GM12878 (cell line): ENCODE measurements around the gene OR10R2. TPM values are rescaled to one million over a fixed set of nuclear protein-coding genes. Genes with fewer than 3 reads are reported as not detected.

Source experiments
- BHLHE40 ChIP-seq, 2 experiments: fragments of 450-650 bp in 1 of 2; IDR thresholded peaks; 2 replicates each; pipeline ENCODE4 v1.6.1; 2011 to 2017; ENCODE audit warnings: low read depth in 2 of 2, borderline replicate concordance in 1 of 2, improper control_type of control experiment in 1 of 2, low read length in 1 of 2, mild to moderate bottlenecking in 1 of 2
- GATAD2B ChIP-seq: fragments of 450-650 bp; conservative IDR thresholded peaks from 2 replicates; pipeline ENCODE4 v1.6.1; 2017; ENCODE audit warnings: low read depth, mild to moderate bottlenecking, moderate library complexity
- NFXL1 ChIP-seq: fragments of 450-650 bp; IDR thresholded peaks from 2 replicates; pipeline ENCODE4 v1.6.1; 2017; ENCODE audit warnings: antibody characterized with exemption, mild to moderate bottlenecking, borderline replicate concordance
- PML ChIP-seq: IDR thresholded peaks from 2 replicates; pipeline ENCODE4 v1.6.1; 2012; ENCODE audit warnings: low read length, inconsistent platforms
- TBL1XR1 ChIP-seq: IDR thresholded peaks from 2 replicates; pipeline ENCODE4 v1.6.1; 2012; ENCODE audit warnings: low read depth, low read length, improper control_type of control experiment
- polyA plus RNA-seq, 11 experiments: library from polyadenylated mRNA; depleted of rRNA in 4 of 11; unstranded in 6 of 11; stranded (reverse) in 5 of 11; fragments of >200 nt; fragmentation: Nextera tagmentation in 4 of 11; fragmentation: Illumina TruSeq in 1 of 11; extraction: Ambion mirVana in 4 of 11; extraction: Trizol in 1 of 11; gene quantifications; 1 replicate in 1 of 11; 2 replicates in 10 of 11; pipeline versions ENCODE4 v1.2.1 to v1.2.3, GENCODE V29; 2011 to 2016; ENCODE audit warnings: inconsistent platforms in 2 of 11, missing spikeins in 2 of 11, low read depth in 1 of 11
- total RNA-seq, 4 experiments: library from RNA; depleted of rRNA in 3 of 4; stranded (reverse); fragments of >200 nt in 3 of 4; fragmentation: Illumina TruSeq in 1 of 4; extraction: Trizol in 1 of 4; gene quantifications; 2 replicates each; pipeline versions ENCODE4 v1.2.1 to v1.2.3, GENCODE V29; 2013 to 2021

Gene OR10R2
- total and polyA plus RNA-seq, 10 of the 15 experiments (the other 5 are each of a cell fraction or from before 2014, with no cell fraction given), result not detected

- TF ChIP-seq BHLHE40 (IDR thresholded peaks at IDR 0.05; ENCODE audit: borderline replicate concordance in 1 of 2, low read depth in 2 of 2, low read length in 1 of 2) (no peak), PML (no peak), NFXL1 (no peak), GATAD2B (no peak), TBL1XR1 (no peak)
Observed at GRCh38 chr1:158527190-158527815, 55.3 kb downstream of the OR10R2 start (continued).

Other genes with a start within 250 kb of the OR10R2 start
Only the 7 nearest of the 14 such genes appear.
- gene CD1E, start 118.3 kb upstream of the OR10R2 start, total RNA-seq (2014; rRNA removed), result not detected in 2 replicates
- not detected in 2 replicates for gene CD1E, start 118.3 kb upstream of the OR10R2 start, total RNA-seq (2014; rRNA removed; fragmentation: Illumina TruSeq; extraction: Trizol)
- gene CD1E, start 118.3 kb upstream of the OR10R2 start, total RNA-seq (2021), result not detected in 2 replicates
- 0.05 TPM in 1 of 2 replicates, not detected in the other for gene CD1E, start 118.3 kb upstream of the OR10R2 start, polyA plus RNA-seq (2011; rRNA removed)
- 0.07 TPM in 1 of 2 replicates, not detected in the other for gene CD1E, start 118.3 kb upstream of the OR10R2 start, polyA plus RNA-seq (2014; fragmentation: Illumina TruSeq; extraction: Trizol)
- under 1 TPM in 1 of 2 experiments, not detected in 1; 0.05 TPM for gene CD1E, start 118.3 kb upstream of the OR10R2 start, polyA plus RNA-seq (2014; fragmentation: Nextera tagmentation; extraction: Ambion mirVana)
- gene CD1E, start 118.3 kb upstream of the OR10R2 start, polyA plus RNA-seq (2014; rRNA removed), result not detected in 2 replicates
- not detected for gene CD1E, start 118.3 kb upstream of the OR10R2 start, polyA plus RNA-seq (2016; fragmentation: Nextera tagmentation; extraction: Ambion mirVana)
- not detected in 2 replicates for gene OR10T2, start 72.8 kb upstream of the OR10R2 start, total RNA-seq (2014; rRNA removed)
- gene OR10T2, start 72.8 kb upstream of the OR10R2 start, total RNA-seq (2014; rRNA removed; fragmentation: Illumina TruSeq; extraction: Trizol), result not detected in 2 replicates
- not detected in 2 replicates for gene OR10T2, start 72.8 kb upstream of the OR10R2 start, total RNA-seq (2021)
- gene OR10T2, start 72.8 kb upstream of the OR10R2 start, polyA plus RNA-seq (2011; rRNA removed), result not detected in 2 replicates
- not detected in 2 replicates for gene OR10T2, start 72.8 kb upstream of the OR10R2 start, polyA plus RNA-seq (2014; fragmentation: Illumina TruSeq; extraction: Trizol)
- gene OR10T2, start 72.8 kb upstream of the OR10R2 start, polyA plus RNA-seq (2014; fragmentation: Nextera tagmentation; extraction: Ambion mirVana), result not detected
- gene OR10T2, start 72.8 kb upstream of the OR10R2 start, polyA plus RNA-seq (2014; rRNA removed), result not detected in 2 replicates
- not detected for gene OR10T2, start 72.8 kb upstream of the OR10R2 start, polyA plus RNA-seq (2016; fragmentation: Nextera tagmentation; extraction: Ambion mirVana)
- gene OR10K2, start 46.0 kb upstream of the OR10R2 start, total RNA-seq (2014; rRNA removed), result not detected in 2 replicates
- gene OR10K2, start 46.0 kb upstream of the OR10R2 start, total RNA-seq (2014; rRNA removed; fragmentation: Illumina TruSeq; extraction: Trizol), result not detected in 2 replicates
- gene OR10K2, start 46.0 kb upstream of the OR10R2 start, total RNA-seq (2021), result not detected in 2 replicates
- not detected in 2 replicates for gene OR10K2, start 46.0 kb upstream of the OR10R2 start, polyA plus RNA-seq (2011; rRNA removed)
- gene OR10K2, start 46.0 kb upstream of the OR10R2 start, polyA plus RNA-seq (2014; fragmentation: Illumina TruSeq; extraction: Trizol), result not detected in 2 replicates
- not detected for gene OR10K2, start 46.0 kb upstream of the OR10R2 start, polyA plus RNA-seq (2014; fragmentation: Nextera tagmentation; extraction: Ambion mirVana)
- gene OR10K2, start 46.0 kb upstream of the OR10R2 start, polyA plus RNA-seq (2014; rRNA removed), result not detected in 2 replicates
- gene OR10K2, start 46.0 kb upstream of the OR10R2 start, polyA plus RNA-seq (2016; fragmentation: Nextera tagmentation; extraction: Ambion mirVana), result not detected
- not detected in 2 replicates for gene OR10K1, start 10.4 kb upstream of the OR10R2 start, total RNA-seq (2014; rRNA removed)
- gene OR10K1, start 10.4 kb upstream of the OR10R2 start, total RNA-seq (2014; rRNA removed; fragmentation: Illumina TruSeq; extraction: Trizol), result not detected in 2 replicates
- gene OR10K1, start 10.4 kb upstream of the OR10R2 start, total RNA-seq (2021), result not detected in 2 replicates
- not detected in 2 replicates for gene OR10K1, start 10.4 kb upstream of the OR10R2 start, polyA plus RNA-seq (2011; rRNA removed)
- gene OR10K1, start 10.4 kb upstream of the OR10R2 start, polyA plus RNA-seq (2014; fragmentation: Illumina TruSeq; extraction: Trizol), result not detected in 2 replicates
- not detected for gene OR10K1, start 10.4 kb upstream of the OR10R2 start, polyA plus RNA-seq (2014; fragmentation: Nextera tagmentation; extraction: Ambion mirVana)
- not detected in 2 replicates for gene OR10K1, start 10.4 kb upstream of the OR10R2 start, polyA plus RNA-seq (2014; rRNA removed)
- gene OR10K1, start 10.4 kb upstream of the OR10R2 start, polyA plus RNA-seq (2016; fragmentation: Nextera tagmentation; extraction: Ambion mirVana), result not detected
- not detected in 2 replicates for gene OR6Y1, start 82.2 kb downstream of the OR10R2 start, total RNA-seq (2014; rRNA removed)
- not detected in 2 replicates for gene OR6Y1, start 82.2 kb downstream of the OR10R2 start, total RNA-seq (2014; rRNA removed; fragmentation: Illumina TruSeq; extraction: Trizol)
- not detected in 2 replicates for gene OR6Y1, start 82.2 kb downstream of the OR10R2 start, total RNA-seq (2021)
- not detected in 2 replicates for gene OR6Y1, start 82.2 kb downstream of the OR10R2 start, polyA plus RNA-seq (2011; rRNA removed)
- gene OR6Y1, start 82.2 kb downstream of the OR10R2 start, polyA plus RNA-seq (2014; fragmentation: Illumina TruSeq; extraction: Trizol), result not detected in 2 replicates
- gene OR6Y1, start 82.2 kb downstream of the OR10R2 start, polyA plus RNA-seq (2014; fragmentation: Nextera tagmentation; extraction: Ambion mirVana), result not detected
- not detected in 2 replicates for gene OR6Y1, start 82.2 kb downstream of the OR10R2 start, polyA plus RNA-seq (2014; rRNA removed)
- not detected for gene OR6Y1, start 82.2 kb downstream of the OR10R2 start, polyA plus RNA-seq (2016; fragmentation: Nextera tagmentation; extraction: Ambion mirVana)
- gene OR6P1, start 98.4 kb downstream of the OR10R2 start, total RNA-seq (2014; rRNA removed), result not detected in 2 replicates
- gene OR6P1, start 98.4 kb downstream of the OR10R2 start, total RNA-seq (2014; rRNA removed; fragmentation: Illumina TruSeq; extraction: Trizol), result not detected in 2 replicates
- not detected in 2 replicates for gene OR6P1, start 98.4 kb downstream of the OR10R2 start, total RNA-seq (2021)
- gene OR6P1, start 98.4 kb downstream of the OR10R2 start, polyA plus RNA-seq (2011; rRNA removed), result not detected in 2 replicates
- not detected in 2 replicates for gene OR6P1, start 98.4 kb downstream of the OR10R2 start, polyA plus RNA-seq (2014; fragmentation: Illumina TruSeq; extraction: Trizol)
- gene OR6P1, start 98.4 kb downstream of the OR10R2 start, polyA plus RNA-seq (2014; fragmentation: Nextera tagmentation; extraction: Ambion mirVana), result not detected
- gene OR6P1, start 98.4 kb downstream of the OR10R2 start, polyA plus RNA-seq (2014; rRNA removed), result not detected in 2 replicates
- gene OR6P1, start 98.4 kb downstream of the OR10R2 start, polyA plus RNA-seq (2016; fragmentation: Nextera tagmentation; extraction: Ambion mirVana), result not detected
- gene OR10X1, start 107.7 kb downstream of the OR10R2 start, total RNA-seq (2014; rRNA removed), result not detected in 2 replicates
- not detected in 2 replicates for gene OR10X1, start 107.7 kb downstream of the OR10R2 start, total RNA-seq (2014; rRNA removed; fragmentation: Illumina TruSeq; extraction: Trizol)
- not detected in 2 replicates for gene OR10X1, start 107.7 kb downstream of the OR10R2 start, total RNA-seq (2021)
- gene OR10X1, start 107.7 kb downstream of the OR10R2 start, polyA plus RNA-seq (2011; rRNA removed), result not detected in 2 replicates
- gene OR10X1, start 107.7 kb downstream of the OR10R2 start, polyA plus RNA-seq (2014; fragmentation: Illumina TruSeq; extraction: Trizol), result not detected in 2 replicates
- not detected for gene OR10X1, start 107.7 kb downstream of the OR10R2 start, polyA plus RNA-seq (2014; fragmentation: Nextera tagmentation; extraction: Ambion mirVana)
- gene OR10X1, start 107.7 kb downstream of the OR10R2 start, polyA plus RNA-seq (2014; rRNA removed), result not detected in 2 replicates
- not detected for gene OR10X1, start 107.7 kb downstream of the OR10R2 start, polyA plus RNA-seq (2016; fragmentation: Nextera tagmentation; extraction: Ambion mirVana)